GM21360 (cell line): ENCODE data around the gene TSR2.

Experiments used
- ATAC-seq: cut with Tn5 transposase; IDR thresholded peaks from one replicate; pipeline ENCODE4 v1.9.1; 2021; ENCODE audit warnings: mild to moderate bottlenecking, moderate library complexity; ENCODE audit not compliant: unreplicated experiment

Gene TSR2

DNA sequence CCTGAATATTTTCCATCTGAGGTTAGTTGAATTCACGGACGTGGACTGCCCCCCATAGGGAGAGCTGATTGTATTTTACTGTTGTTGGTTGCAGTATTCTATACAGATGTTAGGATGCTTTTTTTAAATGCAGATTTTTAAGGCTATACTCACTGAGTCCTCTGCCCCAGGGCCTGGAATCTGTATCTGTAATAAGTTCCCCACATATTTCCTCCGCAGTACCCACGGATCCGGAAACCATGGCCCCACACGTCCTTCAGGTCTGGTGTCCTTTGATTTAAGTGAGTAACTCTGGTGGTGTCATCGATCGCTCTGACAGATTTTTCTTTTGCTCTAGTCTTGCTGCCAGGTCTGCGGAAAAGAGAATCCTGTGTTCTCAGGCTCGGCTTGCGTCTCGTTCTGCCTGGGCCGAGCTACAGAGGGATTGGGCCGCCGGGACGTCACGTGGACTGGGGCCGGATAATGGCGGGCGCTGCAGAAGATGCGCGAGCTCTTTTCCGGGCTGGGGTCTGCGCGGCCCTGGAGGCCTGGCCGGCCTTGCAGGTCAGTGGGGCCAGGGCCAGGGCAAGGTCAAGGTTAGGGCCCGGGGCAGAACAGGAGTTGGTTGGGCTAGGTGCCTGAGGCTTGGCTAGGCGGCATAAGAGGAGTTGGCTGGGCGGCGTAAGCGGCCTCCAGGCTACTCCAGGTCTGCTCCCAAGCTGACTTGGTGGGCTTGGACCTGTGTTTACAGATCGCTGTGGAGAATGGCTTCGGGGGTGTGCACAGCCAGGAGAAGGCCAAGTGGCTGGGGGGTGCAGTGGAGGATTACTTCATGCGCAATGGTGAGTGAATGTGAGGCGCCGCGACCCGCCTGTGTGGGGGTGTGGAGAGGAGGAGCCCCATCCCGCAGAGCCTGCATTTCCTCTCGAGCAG is at the start of gene TSR2:
TSR2 (plus strand) TSS at position 445 of the 912 bp plus-strand sequence; CDS start at position 463, 18 bp downstream.
- peak; percentile 91 for ATAC-seq

GRCh38 chrX:54397113-54397512 is 43.1 kb upstream of the TSR2 start:
- ATAC-seq = no peak

GRCh38 chrX:54407266-54407665 is 32.9 kb upstream of the TSR2 start:
- no peak for ATAC-seq

- ATAC-seq = no peak
Measured at GRCh38 chrX:54411732-54412131, 28.5 kb upstream of the TSR2 start.

- ATAC-seq = no peak
Measured at GRCh38 chrX:54413753-54414152, 26.5 kb upstream of the TSR2 start.

- no peak for ATAC-seq
Measured at GRCh38 chrX:54415534-54416350, 24.5 kb upstream of the TSR2 start.

DNA sequence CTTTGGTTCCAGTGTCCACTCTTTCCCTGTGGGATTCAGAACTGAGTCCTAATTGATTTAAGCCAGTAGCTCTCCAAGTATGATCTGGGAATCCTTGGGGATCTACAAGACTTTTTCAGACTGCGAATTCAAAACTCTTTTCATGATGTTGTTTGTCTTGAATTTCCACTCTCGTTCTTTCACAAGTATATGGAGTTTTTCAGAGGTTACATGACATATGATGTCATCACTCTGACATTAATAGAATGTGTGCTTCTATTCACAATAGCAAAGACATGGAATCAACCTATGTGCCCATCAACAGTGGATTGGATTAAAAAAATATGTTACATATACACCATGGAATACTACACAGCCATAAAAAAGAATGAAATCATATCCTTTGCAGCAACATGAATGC is 23.2 kb upstream of the TSR2 start:
- ATAC-seq = no peak

- no peak for ATAC-seq
Measured at GRCh38 chrX:54419559-54420302, 20.5 kb upstream of the TSR2 start.

- ATAC-seq = no peak
Measured at GRCh38 chrX:54422168-54422567, 18.0 kb upstream of the TSR2 start.

DNA sequence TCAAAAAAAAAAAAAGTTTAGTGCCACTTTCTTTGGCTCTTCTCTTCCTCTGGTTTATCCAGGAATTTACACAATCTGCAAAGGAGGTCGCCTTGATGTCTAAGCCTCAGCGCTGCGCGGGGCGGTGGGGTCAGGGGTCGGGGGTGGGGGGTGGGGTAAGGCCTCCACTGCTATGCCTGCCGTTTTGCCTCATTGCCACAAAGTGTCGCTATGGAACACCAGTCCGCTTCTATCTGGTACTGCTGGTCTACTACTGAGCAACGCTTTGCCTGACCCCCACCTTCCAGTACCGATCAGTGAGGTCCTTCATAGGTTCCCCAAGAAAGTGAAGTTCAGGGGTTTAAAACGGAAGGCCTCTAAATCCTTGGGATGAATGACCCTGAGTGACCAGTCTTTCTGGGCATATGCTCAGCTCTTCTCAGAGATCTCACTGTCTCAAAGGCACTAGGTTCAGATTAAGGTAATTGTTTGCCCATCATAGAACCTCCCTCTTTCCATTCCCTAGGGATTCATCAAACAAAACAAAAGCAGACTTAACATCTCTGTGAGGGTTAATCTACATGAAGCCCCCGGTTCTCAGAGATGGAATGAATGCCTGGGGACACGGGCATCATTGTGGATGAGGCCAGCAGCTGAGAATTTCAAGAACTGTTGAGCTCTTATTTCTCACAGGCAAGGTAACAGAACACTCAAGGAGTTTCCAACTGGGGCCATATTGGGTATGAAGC is 16.9 kb upstream of the TSR2 start:
- ATAC-seq = no peak

- ATAC-seq = no peak
Measured at GRCh38 chrX:54427837-54428424, 12.3 kb upstream of the TSR2 start.

GRCh38 chrX:54430519-54430918 is 9.7 kb upstream of the TSR2 start:
- ATAC-seq = peak; percentile 70

- no peak for ATAC-seq
Measured at GRCh38 chrX:54435121-54435520, 5.1 kb upstream of the TSR2 start.

- ATAC-seq = no peak
Measured at GRCh38 chrX:54442790-54443189, 2.6 kb downstream of the TSR2 start.

DNA sequence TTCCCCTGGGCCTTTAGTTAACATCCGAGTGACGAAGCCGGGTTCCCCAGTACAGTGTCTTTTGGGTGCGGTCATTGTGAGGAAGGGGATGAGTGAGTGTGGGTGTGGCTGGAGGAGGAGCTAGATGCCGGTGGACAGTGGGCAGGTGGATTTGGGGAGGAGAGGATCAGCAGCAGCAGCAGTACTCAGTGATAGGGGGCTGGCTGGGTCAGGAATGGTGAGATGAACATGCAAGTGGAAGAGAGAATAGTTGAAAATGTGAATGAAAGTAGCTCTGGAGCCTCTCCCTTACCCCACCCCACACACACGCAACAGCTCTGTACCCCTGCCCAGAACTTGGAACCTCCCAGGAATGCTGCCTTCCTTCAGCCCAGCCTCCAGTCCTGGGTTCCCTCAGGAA is 4.5 kb downstream of the TSR2 start:
- ATAC-seq = no peak

- no peak for ATAC-seq
Measured at GRCh38 chrX:54446084-54446483, 5.9 kb downstream of the TSR2 start.

DNA sequence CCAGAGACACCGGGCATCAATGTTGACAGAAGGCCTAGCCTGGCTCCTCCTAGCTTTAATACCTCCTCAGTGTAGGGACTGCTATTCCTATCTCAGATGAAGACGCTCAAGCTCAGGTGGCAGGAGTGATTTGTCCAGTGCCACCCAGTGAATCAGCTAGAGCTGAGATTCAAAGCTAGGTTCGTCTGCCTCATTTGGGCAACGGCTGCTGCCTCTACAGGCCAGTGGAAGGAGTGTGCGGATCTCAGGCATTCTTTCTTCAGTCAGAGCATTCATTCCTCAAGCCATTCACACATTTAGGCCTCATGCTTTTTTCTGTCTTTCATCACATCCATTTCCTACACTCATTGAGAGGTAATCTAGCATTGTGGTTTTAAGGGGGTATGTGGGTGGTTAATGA is 7.3 kb downstream of the TSR2 start:
- no peak for ATAC-seq

GRCh38 chrX:54449929-54450328 is 9.7 kb downstream of the TSR2 start:
- no peak for ATAC-seq

DNA sequence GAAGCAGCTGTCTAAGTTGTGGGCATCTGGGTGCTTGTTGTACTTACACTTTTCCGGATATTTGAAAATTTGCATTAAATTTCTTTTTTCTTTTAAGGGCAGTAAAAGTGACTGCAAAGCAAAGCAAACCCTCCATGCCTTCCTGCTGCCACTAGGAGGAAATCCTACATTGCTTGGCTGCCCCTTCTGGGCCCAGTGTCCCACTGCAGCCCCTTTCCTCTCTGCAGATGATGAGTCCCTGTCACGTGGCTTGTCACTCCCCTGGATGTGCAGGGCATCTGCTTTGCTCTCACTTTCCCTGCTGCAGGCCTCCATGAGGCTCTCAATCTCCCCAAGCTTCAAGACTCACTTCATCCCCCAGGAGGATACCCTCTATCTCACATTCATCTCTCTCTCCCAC is 12.7 kb downstream of the TSR2 start:
- ATAC-seq = no peak
